ENCODE measurements around the gene LRPAP1.

DNA sequence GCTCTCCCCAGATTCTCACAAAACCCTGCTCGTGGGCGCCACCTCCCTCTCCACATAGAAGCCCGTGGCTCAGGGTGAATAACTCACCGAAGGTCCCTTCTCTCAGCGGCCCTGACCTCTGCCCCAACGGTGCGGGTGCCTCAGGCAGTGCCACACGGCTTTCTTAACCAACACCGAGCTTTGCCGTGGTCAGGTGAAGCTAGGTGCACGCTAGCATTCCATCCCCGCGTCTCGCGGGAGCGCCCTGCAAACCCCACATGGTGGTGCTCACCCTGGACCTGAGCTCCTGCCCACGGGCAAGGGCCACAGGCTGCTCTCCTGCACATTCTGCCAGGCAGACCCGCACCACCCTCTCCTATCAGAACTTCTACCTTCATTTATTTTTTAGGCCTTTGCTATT lies 18.4 kb downstream of the LRPAP1 start:
- TF ChIP-seq, protein P1, sequence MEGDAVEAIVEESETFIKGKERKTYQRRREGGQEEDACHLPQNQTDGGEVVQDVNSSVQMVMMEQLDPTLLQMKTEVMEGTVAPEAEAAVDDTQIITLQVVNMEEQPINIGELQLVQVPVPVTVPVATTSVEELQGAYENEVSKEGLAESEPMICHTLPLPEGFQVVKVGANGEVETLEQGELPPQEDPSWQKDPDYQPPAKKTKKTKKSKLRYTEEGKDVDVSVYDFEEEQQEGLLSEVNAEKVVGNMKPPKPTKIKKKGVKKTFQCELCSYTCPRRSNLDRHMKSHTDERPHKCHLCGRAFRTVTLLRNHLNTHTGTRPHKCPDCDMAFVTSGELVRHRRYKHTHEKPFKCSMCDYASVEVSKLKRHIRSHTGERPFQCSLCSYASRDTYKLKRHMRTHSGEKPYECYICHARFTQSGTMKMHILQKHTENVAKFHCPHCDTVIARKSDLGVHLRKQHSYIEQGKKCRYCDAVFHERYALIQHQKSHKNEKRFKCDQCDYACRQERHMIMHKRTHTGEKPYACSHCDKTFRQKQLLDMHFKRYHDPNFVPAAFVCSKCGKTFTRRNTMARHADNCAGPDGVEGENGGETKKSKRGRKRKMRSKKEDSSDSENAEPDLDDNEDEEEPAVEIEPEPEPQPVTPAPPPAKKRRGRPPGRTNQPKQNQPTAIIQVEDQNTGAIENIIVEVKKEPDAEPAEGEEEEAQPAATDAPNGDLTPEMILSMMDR (IDR thresholded peaks at IDR 0.05) = no peak
- TF ChIP-seq POLR2A (IDR thresholded peaks at IDR 0.05) = no peak

Data from esophagus squamous epithelium (tissue), 4 donors.